ENCODE measurements around the gene NT5C1A. TPM values are rescaled to one million over a fixed set of nuclear protein-coding genes. Genes with fewer than 3 reads are reported as not detected.

NT5C1A gene
- total RNA-seq, 2 experiments from 2014 or later, result not detected

DNA sequence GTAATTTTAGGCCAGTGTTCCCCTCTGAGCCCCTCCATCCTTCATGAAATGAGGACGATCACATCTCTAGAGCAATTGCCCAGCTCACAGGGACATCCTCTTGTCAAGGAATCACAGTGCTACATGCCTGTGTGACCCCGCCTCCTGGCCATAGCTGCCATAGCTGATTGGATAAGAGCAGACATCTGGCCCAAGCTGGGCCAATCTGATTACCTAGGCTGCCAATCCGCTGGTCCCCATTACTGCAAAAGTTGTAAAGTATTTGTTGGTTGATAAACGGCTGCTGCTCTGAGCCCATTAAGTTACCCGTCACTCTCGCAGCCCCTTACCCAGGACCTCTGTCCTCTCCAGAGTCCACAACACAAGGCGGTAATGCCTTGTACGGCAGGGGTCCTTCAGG, 8.3 kb downstream of the NT5C1A start:
- CTCF ChIA-PET (ENCODE audit: unreplicated experiment), result no interaction called here

DNA sequence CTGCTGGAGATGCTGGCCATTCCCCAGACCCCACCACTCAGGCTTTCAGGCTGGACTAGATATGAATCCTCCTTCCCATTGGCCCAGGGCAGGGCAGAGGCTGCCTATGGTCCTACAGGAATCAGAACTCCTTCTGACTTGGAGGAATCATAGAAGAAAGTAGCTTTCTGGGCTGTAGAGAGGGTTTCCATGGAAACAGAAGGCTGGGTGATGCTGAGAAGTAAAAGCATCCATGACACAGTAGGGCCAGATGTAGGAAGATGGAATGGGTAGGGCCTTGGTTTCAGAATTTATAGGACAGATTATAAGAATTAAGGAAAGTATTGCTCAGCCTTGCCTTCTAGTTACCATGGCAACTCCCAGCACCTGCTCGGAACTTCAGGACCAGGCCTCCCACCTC, 9.0 kb downstream of the NT5C1A start:
- CTCF ChIA-PET (ENCODE audit: unreplicated experiment), result no interaction called here
- intact Hi-C loops (cut with micrococcal nuclease; ENCODE audit: unreplicated experiment), result no loop called here
- no peaks in the 10 kb centered on the region for H3K9me2 ChIP-seq (ENCODE audit: insufficient read depth, low read length)

More for the DNA sequence above, 8.3 kb downstream of the NT5C1A start:
- TF ChIP-seq, protein P1, sequence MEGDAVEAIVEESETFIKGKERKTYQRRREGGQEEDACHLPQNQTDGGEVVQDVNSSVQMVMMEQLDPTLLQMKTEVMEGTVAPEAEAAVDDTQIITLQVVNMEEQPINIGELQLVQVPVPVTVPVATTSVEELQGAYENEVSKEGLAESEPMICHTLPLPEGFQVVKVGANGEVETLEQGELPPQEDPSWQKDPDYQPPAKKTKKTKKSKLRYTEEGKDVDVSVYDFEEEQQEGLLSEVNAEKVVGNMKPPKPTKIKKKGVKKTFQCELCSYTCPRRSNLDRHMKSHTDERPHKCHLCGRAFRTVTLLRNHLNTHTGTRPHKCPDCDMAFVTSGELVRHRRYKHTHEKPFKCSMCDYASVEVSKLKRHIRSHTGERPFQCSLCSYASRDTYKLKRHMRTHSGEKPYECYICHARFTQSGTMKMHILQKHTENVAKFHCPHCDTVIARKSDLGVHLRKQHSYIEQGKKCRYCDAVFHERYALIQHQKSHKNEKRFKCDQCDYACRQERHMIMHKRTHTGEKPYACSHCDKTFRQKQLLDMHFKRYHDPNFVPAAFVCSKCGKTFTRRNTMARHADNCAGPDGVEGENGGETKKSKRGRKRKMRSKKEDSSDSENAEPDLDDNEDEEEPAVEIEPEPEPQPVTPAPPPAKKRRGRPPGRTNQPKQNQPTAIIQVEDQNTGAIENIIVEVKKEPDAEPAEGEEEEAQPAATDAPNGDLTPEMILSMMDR (conservative IDR thresholded peaks at IDR 0.05; ENCODE audit: low read length), result no peak
- TF ChIP-seq EZH2phosphoT487 (IDR thresholded peaks at IDR 0.05; ENCODE audit: borderline replicate concordance, low read depth, low read length), result no peak
- no peak overlapping the region for H2AFZ ChIP-seq (ENCODE audit: low read length)
- no peak overlapping the region for H3K27ac ChIP-seq (ENCODE audit: low read depth, low read length, poor library complexity, severe bottlenecking)
- no peak overlapping the region for H3K4me2 ChIP-seq (ENCODE audit: low read length)
- H3K4me1 ChIP-seq (ENCODE audit: insufficient read depth, low read length, poor library complexity, severe bottlenecking), result no peaks in the 10 kb centered on the region
- intact Hi-C loops (cut with micrococcal nuclease; ENCODE audit: unreplicated experiment), result no loop called here
- no peak for DNase-seq (ENCODE audit: low spot score)
- POLR2A ChIA-PET, result no interaction called here
- H4K20me1 ChIP-seq (ENCODE audit: insufficient read depth, low read length), result no peaks in the 10 kb centered on the region
- H3K9me3 ChIP-seq (ENCODE audit: low read length), result no peaks in the 10 kb centered on the region
- no peaks in the 10 kb centered on the region for H3K9me2 ChIP-seq (ENCODE audit: insufficient read depth, low read length)
- no peaks in the 10 kb centered on the region for H3K79me2 ChIP-seq (ENCODE audit: insufficient read depth, low read depth, low read length)
- H3K36me3 ChIP-seq (ENCODE audit: insufficient read depth, low read length), result no peaks in the 10 kb centered on the region
- no peak overlapping the region for H3K4me3 ChIP-seq (ENCODE audit: low read depth, low read length, poor library complexity, severe bottlenecking)
- BruUV-seq (replicated peaks), result no TSS peak

DNA sequence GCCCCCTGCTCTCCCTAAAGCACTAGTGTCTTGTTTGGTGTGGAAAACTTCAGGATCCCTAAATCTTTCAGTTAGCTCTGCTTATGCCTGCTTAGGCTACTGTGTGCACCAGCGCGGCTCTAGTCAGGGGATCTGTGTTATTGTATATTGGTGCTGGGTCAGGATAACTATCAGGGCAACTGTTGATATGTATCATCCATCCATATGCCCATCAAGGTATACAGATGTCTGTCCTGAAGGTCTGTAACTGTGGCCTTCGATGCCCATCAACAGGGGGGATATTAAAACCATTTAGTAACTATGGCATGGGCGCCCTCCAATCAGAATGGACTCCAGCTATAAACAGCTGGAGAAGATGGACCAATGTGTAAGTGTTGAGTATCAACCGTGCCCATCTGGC, 12.4 kb downstream of the NT5C1A start:
- intact Hi-C loops (cut with micrococcal nuclease; ENCODE audit: unreplicated experiment), result loop anchor here (5.0 kb wide), 1 partner anchor 63 kb away; no protein-coding TSS in a partner anchor
- no TSS peak for BruUV-seq (replicated peaks)
- Histone ChIP-seq H3K9me3 (ENCODE audit: low read length) (no peaks in the 10 kb centered on the region), H2AFZ (ENCODE audit: low read length) (no peak overlapping the region), H3K4me2 (ENCODE audit: low read length) (no peak overlapping the region), H3K9me2 (ENCODE audit: insufficient read depth, low read length) (no peaks in the 10 kb centered on the region), H3K27ac (ENCODE audit: low read depth, low read length, poor library complexity, severe bottlenecking) (no peak overlapping the region), H3K79me2 (ENCODE audit: insufficient read depth, low read depth, low read length) (no peaks in the 10 kb centered on the region), H3K4me3 (ENCODE audit: low read depth, low read length, poor library complexity, severe bottlenecking) (no peak overlapping the region), H3K4me1 (ENCODE audit: insufficient read depth, low read length, poor library complexity, severe bottlenecking) (peaks cover 5% of the 10 kb centered on the region), H3K36me3 (ENCODE audit: insufficient read depth, low read length) (no peaks in the 10 kb centered on the region), H4K20me1 (ENCODE audit: insufficient read depth, low read length) (no peaks in the 10 kb centered on the region)
- ChIA-PET CTCF (ENCODE audit: unreplicated experiment) (no interaction called here), POLR2A (interaction anchor here (0.7 to 1.0 kb wide), 2 partner anchors 11 to 561 kb away, joined by 3 read pairs; no protein-coding TSS in a partner anchor)
- TF ChIP-seq, protein P1 (conservative IDR thresholded peaks at IDR 0.05; ENCODE audit: low read length), result no peak
- no peak for TF ChIP-seq EZH2phosphoT487 (IDR thresholded peaks at IDR 0.05; ENCODE audit: borderline replicate concordance, low read depth, low read length)
- DNase-seq (ENCODE audit: low spot score), result no peak

More for the DNA sequence above, 9.0 kb downstream of the NT5C1A start:
- Histone ChIP-seq H2AFZ (ENCODE audit: low read length) (no peak overlapping the region), H3K9me3 (ENCODE audit: low read length) (no peaks in the 10 kb centered on the region), H3K4me2 (ENCODE audit: low read length) (no peak overlapping the region), H3K36me3 (ENCODE audit: insufficient read depth, low read length) (no peaks in the 10 kb centered on the region), H4K20me1 (ENCODE audit: insufficient read depth, low read length) (no peaks in the 10 kb centered on the region), H3K4me1 (ENCODE audit: insufficient read depth, low read length, poor library complexity, severe bottlenecking) (peaks cover 1% of the 10 kb centered on the region), H3K4me3 (ENCODE audit: low read depth, low read length, poor library complexity, severe bottlenecking) (no peak overlapping the region), H3K27ac (ENCODE audit: low read depth, low read length, poor library complexity, severe bottlenecking) (no peak overlapping the region), H3K79me2 (ENCODE audit: insufficient read depth, low read depth, low read length) (no peaks in the 10 kb centered on the region)
- POLR2A ChIA-PET, result no interaction called here
- DNase-seq (ENCODE audit: low spot score), result no peak
- BruUV-seq (replicated peaks), result no TSS peak
- TF ChIP-seq, protein P1 (conservative IDR thresholded peaks at IDR 0.05; ENCODE audit: low read length), result no peak
- no peak for TF ChIP-seq EZH2phosphoT487 (IDR thresholded peaks at IDR 0.05; ENCODE audit: borderline replicate concordance, low read depth, low read length)

Data from OCI-LY7 (cell line).